Ishikawa (cell line): ENCODE results near the gene SENP7.

Experiments used
- CEBPB ChIP-seq: IDR thresholded peaks from 2 replicates; pipeline ENCODE4 v1.6.1; 2012
- EP300 ChIP-seq: IDR thresholded peaks from 2 replicates; pipeline ENCODE4 v1.6.1; 2012; ENCODE audit warnings: borderline replicate concordance
- FOXM1 ChIP-seq: IDR thresholded peaks from 2 replicates; pipeline ENCODE4 v1.6.1; 2012; ENCODE audit warnings: low read depth, borderline replicate concordance
- NFIC ChIP-seq: IDR thresholded peaks from 2 replicates; pipeline ENCODE4 v1.6.1; 2012
- RAD21 ChIP-seq: IDR thresholded peaks from 2 replicates; pipeline ENCODE4 v1.6.1; 2012; ENCODE audit warnings: low read depth
- TCF12 ChIP-seq: IDR thresholded peaks from 2 replicates; pipeline ENCODE4 v1.6.1; 2012; ENCODE audit warnings: low read depth
- TF ChIP-seq, protein P1 (sequence below): IDR thresholded peaks from 2 replicates; pipeline ENCODE4 v1.6.1; 2012; ENCODE audit warnings: low read depth, mild to moderate bottlenecking

DNA sequence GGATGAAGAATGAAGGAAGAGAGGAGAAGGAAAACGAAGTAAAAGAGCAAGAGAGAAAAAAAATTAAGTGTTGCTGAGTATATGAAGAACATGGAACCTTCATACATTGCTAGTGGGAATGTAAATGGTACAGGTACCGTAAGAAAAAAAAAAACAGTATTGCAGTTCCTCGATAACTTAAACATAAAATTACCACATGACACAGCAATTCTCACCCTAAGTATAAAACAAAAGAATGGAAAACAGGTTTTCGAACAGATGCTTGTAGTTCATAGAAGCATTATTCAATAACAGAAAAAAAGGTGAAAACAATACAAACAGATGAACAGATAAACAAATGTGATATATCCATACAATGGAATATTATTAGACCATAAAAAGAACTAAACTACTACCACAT, 51.6 kb downstream of the SENP7 start:
- TF ChIP-seq NFIC (no peak), TCF12 (no peak), CEBPB (no peak), RAD21 (no peak), EP300 (no peak), FOXM1 (no peak)
- TF ChIP-seq, protein P1, sequence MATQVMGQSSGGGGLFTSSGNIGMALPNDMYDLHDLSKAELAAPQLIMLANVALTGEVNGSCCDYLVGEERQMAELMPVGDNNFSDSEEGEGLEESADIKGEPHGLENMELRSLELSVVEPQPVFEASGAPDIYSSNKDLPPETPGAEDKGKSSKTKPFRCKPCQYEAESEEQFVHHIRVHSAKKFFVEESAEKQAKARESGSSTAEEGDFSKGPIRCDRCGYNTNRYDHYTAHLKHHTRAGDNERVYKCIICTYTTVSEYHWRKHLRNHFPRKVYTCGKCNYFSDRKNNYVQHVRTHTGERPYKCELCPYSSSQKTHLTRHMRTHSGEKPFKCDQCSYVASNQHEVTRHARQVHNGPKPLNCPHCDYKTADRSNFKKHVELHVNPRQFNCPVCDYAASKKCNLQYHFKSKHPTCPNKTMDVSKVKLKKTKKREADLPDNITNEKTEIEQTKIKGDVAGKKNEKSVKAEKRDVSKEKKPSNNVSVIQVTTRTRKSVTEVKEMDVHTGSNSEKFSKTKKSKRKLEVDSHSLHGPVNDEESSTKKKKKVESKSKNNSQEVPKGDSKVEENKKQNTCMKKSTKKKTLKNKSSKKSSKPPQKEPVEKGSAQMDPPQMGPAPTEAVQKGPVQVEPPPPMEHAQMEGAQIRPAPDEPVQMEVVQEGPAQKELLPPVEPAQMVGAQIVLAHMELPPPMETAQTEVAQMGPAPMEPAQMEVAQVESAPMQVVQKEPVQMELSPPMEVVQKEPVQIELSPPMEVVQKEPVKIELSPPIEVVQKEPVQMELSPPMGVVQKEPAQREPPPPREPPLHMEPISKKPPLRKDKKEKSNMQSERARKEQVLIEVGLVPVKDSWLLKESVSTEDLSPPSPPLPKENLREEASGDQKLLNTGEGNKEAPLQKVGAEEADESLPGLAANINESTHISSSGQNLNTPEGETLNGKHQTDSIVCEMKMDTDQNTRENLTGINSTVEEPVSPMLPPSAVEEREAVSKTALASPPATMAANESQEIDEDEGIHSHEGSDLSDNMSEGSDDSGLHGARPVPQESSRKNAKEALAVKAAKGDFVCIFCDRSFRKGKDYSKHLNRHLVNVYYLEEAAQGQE, result no peak
